PC-3 (cell line): Measurements from ENCODE around the gene ALDH5A1.

Experiments
- CTCF ChIP-seq: fragments of 300-600 bp; sonication (generic); conservative IDR thresholded peaks from 2 replicates; pipeline ENCODE4 v1.5.1; 2017; ENCODE audit warnings: antibody characterized with exemption, low read depth, mild to moderate bottlenecking, low read length
- EZH2 ChIP-seq: fragments of 300-600 bp; sonication (generic); IDR thresholded peaks from one replicate; pipeline ENCODE4 v1.6.1; 2017; ENCODE audit warnings: antibody characterized with exemption, mild to moderate bottlenecking, low read length; ENCODE audit not compliant: unreplicated experiment
- EZH2phosphoT487 ChIP-seq: fragments of 300-600 bp; sonication (generic); IDR thresholded peaks from 2 replicates; pipeline ENCODE4 v1.6.1; 2018; ENCODE audit warnings: mild to moderate bottlenecking, antibody characterized with exemption, low read length, borderline replicate concordance

GRCh38 chr6:24549674-24550353 is 55.0 kb downstream of the ALDH5A1 start:
- TF ChIP-seq EZH2: no peak
- TF ChIP-seq CTCF: no peak
- TF ChIP-seq EZH2phosphoT487: no peak
